ENCODE measurements around the gene FMN1.

FMN1 gene

GRCh38 chr15:33152502-33153109 lies 41.9 kb downstream of the FMN1 start:
- DNase-seq, result peak; percentile 92 to 93

DNA sequence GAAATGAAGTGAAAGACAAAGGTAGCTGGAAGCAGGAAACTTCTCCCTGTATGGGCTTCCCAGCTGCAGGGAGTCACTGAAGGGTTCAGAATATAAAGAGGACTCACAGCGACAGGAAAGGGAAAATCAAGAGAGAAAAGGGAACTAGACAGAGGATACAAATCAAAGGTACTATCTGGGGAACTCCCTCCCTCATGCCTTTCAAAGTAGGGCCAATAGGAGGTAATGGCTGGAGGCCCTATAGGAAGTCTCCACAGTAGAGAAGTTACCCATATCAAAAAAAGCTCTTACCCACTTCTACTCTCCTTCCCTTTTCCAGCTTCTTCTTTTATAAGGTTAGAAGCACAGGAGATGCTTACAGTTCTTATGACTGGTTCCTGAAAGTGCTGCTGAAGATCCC lies 43.5 kb downstream of the FMN1 start:
- peak; percentile 64 to 80 for DNase-seq

DNA sequence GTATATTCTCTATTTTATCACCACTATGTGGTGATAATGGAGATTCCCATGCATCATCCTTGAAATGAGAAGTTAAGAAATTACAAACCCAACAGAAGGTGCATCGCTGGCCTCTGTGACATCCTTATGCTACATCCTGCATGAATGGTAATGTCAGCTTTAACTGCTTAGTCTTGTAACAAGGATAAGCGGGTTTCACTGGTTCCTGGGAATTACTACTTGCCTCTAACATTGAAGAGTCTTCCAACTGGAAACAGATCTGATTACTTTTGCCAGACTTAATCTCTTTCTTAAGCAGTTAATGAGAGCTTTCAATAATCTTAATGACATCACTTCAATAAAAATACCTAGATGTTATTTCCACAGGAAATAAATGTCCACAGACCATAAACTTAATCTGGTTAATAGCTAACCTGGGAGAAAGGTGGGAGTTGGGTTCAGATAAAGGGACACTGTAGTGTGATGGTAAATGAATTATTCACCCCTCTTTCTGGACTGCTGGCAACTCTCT lies 44.0 kb downstream of the FMN1 start:
- DNase-seq, result no peak

- DNase-seq, result no peak
Observed at GRCh38 chr15:33149919-33150318, 44.6 kb downstream of the FMN1 start.

- DNase-seq, result no peak
Observed at GRCh38 chr15:33148129-33148751, 46.3 kb downstream of the FMN1 start.

- DNase-seq, result no peak
Observed at GRCh38 chr15:33146051-33146450, 48.5 kb downstream of the FMN1 start.

- no peak for DNase-seq
Observed at GRCh38 chr15:33145447-33145846, 49.1 kb downstream of the FMN1 start.

DNA sequence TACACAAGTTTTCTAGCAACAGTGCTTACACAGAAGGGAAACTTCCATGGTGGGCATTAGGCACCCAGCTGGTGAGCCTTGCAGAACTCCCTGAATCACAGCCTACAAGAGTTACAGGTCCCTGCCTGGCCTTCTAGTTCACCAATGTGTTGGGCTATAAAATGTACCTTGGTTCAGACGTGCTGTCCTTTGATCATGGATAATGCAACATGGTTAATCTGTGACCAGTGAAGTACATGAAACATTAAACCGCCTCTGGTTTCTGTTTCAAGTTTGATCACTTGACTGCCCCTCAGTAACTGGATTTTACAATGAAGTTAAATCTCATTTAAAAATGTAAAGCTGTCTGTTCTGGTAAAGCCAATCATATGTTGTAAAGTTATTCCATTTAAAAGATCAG lies 51.8 kb downstream of the FMN1 start:
- no peak for DNase-seq

DNA sequence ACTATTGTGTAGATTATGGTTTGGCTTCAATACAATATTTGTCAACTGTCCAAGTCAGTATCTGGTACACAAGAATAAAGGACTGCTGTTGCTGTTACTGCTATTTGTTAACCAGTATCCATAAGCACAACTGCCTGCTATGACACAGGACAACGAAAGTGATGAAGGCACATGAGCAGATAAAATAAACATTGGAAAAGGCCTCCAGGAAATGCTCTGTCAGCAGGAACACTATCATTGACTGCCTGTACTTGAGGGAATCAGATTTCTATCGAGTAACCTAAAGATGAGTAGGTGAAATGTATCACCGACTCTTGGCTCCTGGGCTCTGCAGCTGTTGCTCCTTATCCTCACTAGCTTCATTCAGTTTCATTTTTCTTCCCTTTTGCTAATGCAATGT lies 56.5 kb downstream of the FMN1 start:
- no peak for DNase-seq

DNA sequence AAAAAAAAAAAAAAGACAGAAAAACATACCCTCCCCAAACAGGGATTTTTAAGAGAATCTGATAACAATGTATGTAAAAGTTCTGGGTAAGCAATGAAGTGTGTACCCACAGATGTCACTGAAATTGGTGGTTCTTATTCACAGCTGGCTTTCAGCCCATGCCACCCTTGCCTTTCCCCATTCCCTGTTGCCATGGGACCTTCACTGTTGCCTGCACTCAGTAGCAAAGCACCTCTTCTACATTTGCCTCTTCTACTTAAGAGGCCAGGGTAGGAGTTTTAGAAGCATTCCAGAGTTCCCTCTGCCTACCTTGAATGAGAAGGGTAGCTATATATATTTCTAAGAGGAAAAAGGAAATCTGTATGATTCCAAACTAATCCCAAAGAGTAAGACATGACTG lies 57.4 kb downstream of the FMN1 start:
- DNase-seq, result no peak

DNA sequence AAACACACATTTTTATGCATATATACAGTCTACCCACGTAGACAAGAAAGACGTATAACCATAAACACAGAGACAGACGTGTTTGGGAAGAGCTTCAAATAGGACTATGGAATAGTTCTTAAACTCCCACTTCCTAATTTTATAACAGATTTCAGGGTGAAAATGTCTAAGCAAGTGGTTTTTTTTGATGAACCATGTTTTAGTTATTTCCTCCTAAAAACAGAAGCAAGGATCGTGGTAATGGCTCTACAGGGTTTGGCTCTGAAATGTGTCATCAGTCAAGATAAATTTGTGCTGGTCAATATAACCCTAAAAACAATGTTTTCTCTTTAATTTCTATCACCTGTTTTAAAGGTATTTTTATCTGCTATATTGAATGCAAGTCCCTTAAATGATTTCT lies 58.2 kb downstream of the FMN1 start:
- DNase-seq, result no peak

DNA sequence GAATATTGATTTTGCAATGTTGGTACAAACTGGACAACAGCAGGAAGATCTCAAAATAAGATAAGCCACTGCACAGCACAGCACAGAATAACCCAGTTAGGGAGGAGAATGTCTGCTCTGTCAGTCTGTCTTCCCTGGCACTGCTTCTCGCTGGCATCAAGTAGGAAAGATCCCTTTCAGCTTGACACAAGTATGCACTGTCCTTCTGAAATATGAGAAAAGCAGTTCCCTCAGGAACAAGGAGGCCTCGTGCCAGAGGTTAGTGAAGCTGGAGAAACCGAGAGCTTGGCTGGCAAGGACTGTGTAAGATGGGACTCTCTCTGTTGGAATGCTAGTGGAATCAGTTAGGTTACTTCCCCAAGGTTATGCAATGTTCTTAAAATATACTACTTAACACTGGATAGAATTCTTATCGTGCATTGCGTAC lies 59.1 kb downstream of the FMN1 start:
- DNase-seq, result no peak

DNA sequence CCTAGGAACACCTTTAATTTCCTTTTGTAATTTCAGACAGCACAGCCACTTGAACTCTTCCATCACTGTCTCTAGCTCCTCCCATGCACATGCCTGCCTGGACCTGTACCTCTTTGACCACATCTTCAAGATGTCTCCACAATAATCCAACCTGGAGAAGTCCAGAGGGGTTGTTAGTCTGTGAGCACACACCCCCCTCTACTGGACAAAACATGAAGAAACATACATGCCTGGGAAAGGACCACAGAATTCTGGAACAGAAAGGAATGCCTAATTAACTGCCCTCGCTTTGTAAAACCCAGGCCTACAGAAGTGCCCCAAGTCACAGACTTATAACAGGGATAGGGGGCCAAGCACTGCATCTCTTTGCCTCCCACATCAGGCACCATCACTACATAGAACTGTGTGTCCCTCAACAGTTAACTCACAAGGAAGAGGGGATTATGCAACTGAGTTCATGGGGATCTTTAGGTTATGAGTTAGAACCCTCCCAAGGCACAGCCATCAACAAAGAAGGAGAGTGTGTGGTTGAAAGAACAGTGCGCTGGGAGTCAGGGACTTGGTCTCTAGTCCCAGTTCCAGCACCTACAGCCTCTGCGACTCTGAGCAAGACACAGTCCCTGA lies 61.7 kb downstream of the FMN1 start:
- DNase-seq, result peak; percentile 25 to 47

GRCh38 chr15:33132233-33132580 lies 62.3 kb downstream of the FMN1 start:
- no peak for DNase-seq

DNA sequence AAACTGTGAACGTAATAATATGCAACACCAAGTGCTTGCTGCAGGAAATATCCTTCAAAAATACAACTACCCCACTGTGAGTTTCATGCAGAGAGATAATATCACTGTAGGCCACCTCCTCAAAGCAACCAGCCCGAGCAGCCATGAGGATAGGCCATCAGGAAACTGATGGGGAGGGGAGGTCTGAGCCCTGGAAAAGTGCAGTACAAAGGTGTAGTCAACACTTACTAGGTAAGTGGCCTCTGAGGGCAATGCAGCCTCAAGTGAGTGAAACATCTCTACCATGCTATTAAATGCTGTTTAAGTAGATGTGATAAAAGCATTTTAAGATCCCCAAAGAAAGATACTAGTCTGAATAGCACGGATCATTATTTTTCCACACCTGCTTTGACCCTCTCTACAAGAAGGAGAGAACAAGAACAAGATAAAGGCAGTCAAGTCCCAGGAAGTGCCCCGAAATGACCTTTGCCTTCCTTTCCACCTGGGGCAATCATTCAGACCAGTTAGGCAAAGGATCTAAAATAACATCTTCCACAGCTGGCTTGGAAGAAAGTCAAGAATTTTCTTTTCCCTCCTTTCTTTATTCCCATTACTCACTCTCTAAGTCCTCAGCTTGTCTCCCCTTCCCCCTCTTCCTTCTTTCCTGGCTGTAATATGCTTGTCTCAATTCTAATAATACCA lies 62.8 kb downstream of the FMN1 start:
- DNase-seq, result no peak

- peak; percentile 73 to 76 for DNase-seq
Observed at GRCh38 chr15:33126559-33127290, 67.8 kb downstream of the FMN1 start.

DNA sequence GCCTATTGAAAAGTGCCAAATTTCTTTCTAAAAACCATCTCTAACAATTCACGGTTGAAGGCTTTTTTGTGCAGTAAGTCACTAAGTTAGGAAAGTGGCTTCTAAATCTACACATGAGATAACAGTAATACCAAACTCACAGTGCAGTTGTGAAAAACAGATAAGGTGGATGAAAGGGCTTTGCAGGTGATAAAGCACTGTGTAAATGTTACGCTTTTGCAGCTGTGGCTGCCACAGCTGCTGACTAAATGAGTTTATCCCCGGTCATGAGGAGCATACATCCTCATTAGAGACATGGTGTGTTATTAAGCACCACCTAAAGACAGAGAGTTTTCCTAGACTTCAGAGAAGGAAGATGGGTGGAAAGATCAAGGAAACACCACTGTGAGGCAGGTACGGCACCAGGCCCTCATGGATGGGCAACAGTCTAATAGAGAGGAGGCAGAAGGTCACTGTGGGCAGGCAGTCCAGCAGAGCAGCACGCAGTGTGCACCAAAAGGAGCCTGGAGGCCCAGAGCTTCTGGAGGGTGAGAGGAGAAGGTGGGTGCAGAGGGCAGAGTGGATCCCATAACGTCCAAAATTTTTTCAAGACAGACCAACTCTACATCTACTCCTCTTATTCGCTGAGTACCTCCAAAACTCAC lies 68.5 kb downstream of the FMN1 start:
- DNase-seq, result no peak

- no peak for DNase-seq
Observed at GRCh38 chr15:33124811-33125210, 69.7 kb downstream of the FMN1 start.

DNA sequence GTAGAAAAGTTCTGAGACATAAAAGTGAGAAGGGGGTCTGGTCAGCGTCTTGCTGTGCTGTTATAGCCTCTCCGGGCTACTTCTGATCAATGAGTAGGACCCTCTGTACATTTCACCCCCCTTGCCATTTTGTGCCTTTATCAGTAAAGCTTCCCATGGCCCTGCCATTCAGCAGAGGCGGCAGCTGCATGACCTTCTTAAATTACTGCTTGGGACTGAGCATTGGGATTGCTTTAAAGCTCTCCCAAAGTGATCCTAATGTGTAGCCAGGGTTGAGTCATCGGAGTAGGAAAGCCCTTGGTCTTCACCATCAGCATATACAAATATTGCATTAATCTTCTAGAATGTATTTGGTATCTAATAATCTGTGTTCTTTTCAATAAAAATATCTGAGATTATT lies 70.2 kb downstream of the FMN1 start:
- no peak for DNase-seq

DNA sequence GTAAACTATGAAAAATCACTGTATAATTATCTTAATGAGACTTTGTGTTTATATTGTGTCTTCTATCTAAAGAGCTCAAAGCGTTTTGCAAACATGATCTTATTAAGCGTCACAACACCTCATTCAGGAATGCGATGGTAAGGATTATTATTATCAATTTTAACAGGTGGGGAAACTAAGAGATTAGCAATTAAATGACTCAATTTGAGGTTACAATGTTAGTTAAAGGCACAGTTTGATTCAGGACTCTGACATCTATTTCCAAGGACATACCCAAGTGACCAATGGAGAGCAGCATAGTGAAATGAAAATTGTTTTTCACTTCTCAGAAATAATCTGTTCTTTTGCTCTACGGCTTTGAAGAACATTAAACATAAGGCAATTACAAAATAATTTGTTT lies 74.6 kb downstream of the FMN1 start:
- no peak for DNase-seq

DNA sequence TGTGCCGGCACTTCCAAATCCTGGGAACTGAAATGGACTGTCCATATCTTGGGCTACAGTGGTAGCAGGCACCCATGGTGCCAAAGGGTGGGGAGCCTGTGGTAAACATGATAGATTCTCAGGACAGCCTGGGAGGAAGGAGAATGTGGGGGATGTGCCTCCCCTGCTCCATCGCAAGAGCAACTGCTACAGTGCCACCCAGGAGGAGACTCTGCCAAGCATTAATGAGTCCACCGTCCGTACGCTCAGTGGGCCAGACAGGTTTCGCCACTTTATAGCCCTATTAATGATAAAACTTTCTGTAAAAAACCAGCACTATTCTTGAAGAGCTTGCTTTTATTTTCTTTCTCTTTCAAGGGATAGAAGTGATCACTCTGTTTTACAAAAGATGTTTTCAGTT lies 75.2 kb downstream of the FMN1 start:
- DNase-seq, result no peak

GRCh38 chr15:33116198-33116597 lies 78.3 kb downstream of the FMN1 start:
- DNase-seq, result no peak
